Measurements from ENCODE around the gene STPG2.
"Not testable (repeated sequence)": the region's sequence is repeated elsewhere in the genome, so short reads cannot be mapped to it uniquely, and the experiment has no call there.

The STPG2 gene

GRCh38 chr4:97942951-97943350, 200.3 kb downstream of the STPG2 start:
- DNase-seq (ENCODE audit: low read depth in 2 of 2), result no peak

- no peak for DNase-seq (ENCODE audit: low read depth in 2 of 2)
Observed at GRCh38 chr4:97942137-97942536, 201.1 kb downstream of the STPG2 start.

- no peak for DNase-seq (ENCODE audit: low read depth in 2 of 2)
Observed at GRCh38 chr4:97938141-97938540, 205.1 kb downstream of the STPG2 start.

- no peak for DNase-seq (ENCODE audit: low read depth in 2 of 2)
Observed at GRCh38 chr4:97924341-97924958, 218.8 kb downstream of the STPG2 start.

- no peak for DNase-seq (ENCODE audit: low read depth in 2 of 2)
Observed at GRCh38 chr4:97923096-97923495, 220.2 kb downstream of the STPG2 start.

GRCh38 chr4:97917115-97917514, 226.2 kb downstream of the STPG2 start:
- DNase-seq (ENCODE audit: low read depth in 2 of 2), result no peak

- DNase-seq (ENCODE audit: low read depth in 2 of 2), result no peak
Observed at GRCh38 chr4:97912156-97912555, 231.1 kb downstream of the STPG2 start.

GRCh38 chr4:97911236-97911906, 231.9 kb downstream of the STPG2 start:
- no peak for DNase-seq (ENCODE audit: low read depth in 2 of 2)

- DNase-seq (ENCODE audit: low read depth in 2 of 2), result no peak
Observed at GRCh38 chr4:97910005-97910404, 233.3 kb downstream of the STPG2 start.

- DNase-seq (ENCODE audit: low read depth in 2 of 2), result not testable (repeated sequence)
Observed at GRCh38 chr4:97903436-97904189, 239.7 kb downstream of the STPG2 start.

GRCh38 chr4:97900229-97900628, 243.0 kb downstream of the STPG2 start:
- no peak for DNase-seq (ENCODE audit: low read depth in 2 of 2)

GRCh38 chr4:97892592-97893266, 250.5 kb downstream of the STPG2 start:
- DNase-seq (ENCODE audit: low read depth in 2 of 2), result no peak

GRCh38 chr4:97879942-97880341, 263.3 kb downstream of the STPG2 start:
- DNase-seq (ENCODE audit: low read depth in 2 of 2), result no peak

GRCh38 chr4:97868097-97868496, 275.2 kb downstream of the STPG2 start:
- no peak for DNase-seq (ENCODE audit: low read depth in 2 of 2)

GRCh38 chr4:97867557-97868091, 275.7 kb downstream of the STPG2 start:
- no peak for DNase-seq (ENCODE audit: low read depth in 2 of 2)

GRCh38 chr4:97866821-97867556, 276.3 kb downstream of the STPG2 start:
- no peak for DNase-seq (ENCODE audit: low read depth in 2 of 2)

- DNase-seq (ENCODE audit: low read depth in 2 of 2), result no peak
Observed at GRCh38 chr4:97851115-97851514, 292.2 kb downstream of the STPG2 start.

- DNase-seq (ENCODE audit: low read depth in 2 of 2), result no peak
Observed at GRCh38 chr4:97845758-97846157, 297.5 kb downstream of the STPG2 start.

- DNase-seq (ENCODE audit: low read depth in 2 of 2), result no peak
Observed at GRCh38 chr4:97841512-97841911, 301.8 kb downstream of the STPG2 start.

- no peak for DNase-seq (ENCODE audit: low read depth in 2 of 2)
Observed at GRCh38 chr4:97836662-97837061, 306.6 kb downstream of the STPG2 start.

- no peak for DNase-seq (ENCODE audit: low read depth in 2 of 2)
Observed at GRCh38 chr4:97828646-97829045, 314.6 kb downstream of the STPG2 start.

All from stimulated activated CD4-positive, alpha-beta T cell treated with anti-CD3 and anti-CD28 coated beads, Interleukin-1b, Interleukin-23, amount 100 ng/mL, for 1 hour (primary cell).